A673 (cell line): ENCODE results near the gene RTN4RL1.

Experiments
- EZH2 ChIP-seq: fragments of 200-600 bp; sonication (generic); IDR thresholded peaks from 2 replicates; pipeline ENCODE4 v1.6.1; 2017; ENCODE audit warnings: borderline replicate concordance, low read depth, mild to moderate bottlenecking, mixed read lengths, antibody characterized with exemption, low read length; ENCODE audit not compliant: poor library complexity, severe bottlenecking
- TF ChIP-seq, protein P1 (sequence below): fragments of 300-800, 200-600 bp; sonication (generic); conservative IDR thresholded peaks from 2 replicates; pipeline ENCODE4 v1.5.1; 2017; ENCODE audit warnings: low read depth, mild to moderate bottlenecking, antibody characterized with exemption, low read length, moderate library complexity, mixed read lengths

DNA sequence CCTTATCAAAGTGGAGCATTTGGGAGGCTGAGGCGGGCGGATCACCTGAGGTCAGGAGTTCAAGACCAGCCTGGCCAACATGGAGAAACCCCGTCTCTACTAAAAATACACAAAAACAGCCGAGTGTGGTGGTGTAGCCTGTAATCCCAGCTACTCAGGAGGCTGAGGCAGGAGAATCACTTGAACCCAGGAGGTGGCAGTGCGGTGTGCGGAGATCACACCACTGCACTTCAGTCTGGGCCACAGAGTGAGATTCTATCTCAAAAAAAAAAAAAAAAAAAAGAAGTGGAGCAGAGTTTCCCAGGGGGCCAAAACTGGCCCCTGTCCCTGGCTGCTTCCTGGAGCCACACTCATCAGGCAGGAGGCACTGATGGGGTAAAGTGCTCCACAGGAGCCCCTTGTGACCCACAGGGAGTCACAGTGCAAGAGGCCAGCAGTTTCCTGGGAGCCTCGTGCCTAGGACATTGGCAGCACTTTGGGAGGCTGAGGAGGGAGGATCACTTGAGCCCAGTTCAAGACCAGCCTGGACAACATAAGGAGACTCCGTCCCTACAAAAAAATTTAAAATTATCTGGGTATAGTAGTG, 44.4 kb downstream of the RTN4RL1 start:
- TF ChIP-seq, protein P1, sequence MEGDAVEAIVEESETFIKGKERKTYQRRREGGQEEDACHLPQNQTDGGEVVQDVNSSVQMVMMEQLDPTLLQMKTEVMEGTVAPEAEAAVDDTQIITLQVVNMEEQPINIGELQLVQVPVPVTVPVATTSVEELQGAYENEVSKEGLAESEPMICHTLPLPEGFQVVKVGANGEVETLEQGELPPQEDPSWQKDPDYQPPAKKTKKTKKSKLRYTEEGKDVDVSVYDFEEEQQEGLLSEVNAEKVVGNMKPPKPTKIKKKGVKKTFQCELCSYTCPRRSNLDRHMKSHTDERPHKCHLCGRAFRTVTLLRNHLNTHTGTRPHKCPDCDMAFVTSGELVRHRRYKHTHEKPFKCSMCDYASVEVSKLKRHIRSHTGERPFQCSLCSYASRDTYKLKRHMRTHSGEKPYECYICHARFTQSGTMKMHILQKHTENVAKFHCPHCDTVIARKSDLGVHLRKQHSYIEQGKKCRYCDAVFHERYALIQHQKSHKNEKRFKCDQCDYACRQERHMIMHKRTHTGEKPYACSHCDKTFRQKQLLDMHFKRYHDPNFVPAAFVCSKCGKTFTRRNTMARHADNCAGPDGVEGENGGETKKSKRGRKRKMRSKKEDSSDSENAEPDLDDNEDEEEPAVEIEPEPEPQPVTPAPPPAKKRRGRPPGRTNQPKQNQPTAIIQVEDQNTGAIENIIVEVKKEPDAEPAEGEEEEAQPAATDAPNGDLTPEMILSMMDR, result no peak
- TF ChIP-seq EZH2, result no peak
